Loucy (cell line): ENCODE results near the gene ZBTB48.

Experiments
- H2AFZ ChIP-seq: fragments of 200-600 bp; sonication (generic); 2 replicates; pipeline ENCODE4 v1.6.0; 2016; ENCODE audit warnings: antibody characterized with exemption, mild to moderate bottlenecking, low read length, moderate library complexity
- H3F3A ChIP-seq: fragments of 200-600 bp; 2 replicates; pipeline ENCODE4 v1.6.0; 2016; ENCODE audit warnings: antibody characterized with exemption, low read depth, mild to moderate bottlenecking
- H3K27me3 ChIP-seq: fragments of 200-600 bp; sonication (generic); 2 replicates; pipeline ENCODE4 v1.6.1; 2014; ENCODE audit warnings: low read length, mild to moderate bottlenecking; ENCODE audit not compliant: insufficient read depth, poor library complexity, severe bottlenecking
- H3K36me3 ChIP-seq: fragments of 200-600 bp; sonication (generic); 2 replicates; pipeline ENCODE4 v1.6.1; 2016; ENCODE audit warnings: low read length; ENCODE audit not compliant: insufficient read depth
- H3K4me1 ChIP-seq: fragments of 200-600 bp; sonication (generic); 2 replicates; pipeline ENCODE4 v1.5.1; 2014; ENCODE audit warnings: low read length, mild to moderate bottlenecking; ENCODE audit not compliant: insufficient read depth, poor library complexity, severe bottlenecking
- H3K4me2 ChIP-seq: fragments of 200-600 bp; sonication (generic); 2 replicates; pipeline ENCODE4 v1.6.0; 2014; ENCODE audit warnings: antibody characterized with exemption, low read length, low read depth, mild to moderate bottlenecking; ENCODE audit not compliant: poor library complexity, severe bottlenecking
- H3K4me3 ChIP-seq: fragments of 200-600 bp; sonication (generic); 2 replicates; pipeline ENCODE4 v1.5.1; 2014; ENCODE audit warnings: low read length, mild to moderate bottlenecking, mixed read lengths; ENCODE audit not compliant: poor library complexity, severe bottlenecking
- H3K79me2 ChIP-seq: fragments of 200-600 bp; sonication (generic); 2 replicates; pipeline ENCODE4 v1.6.1; 2014; ENCODE audit warnings: low read length; ENCODE audit not compliant: insufficient read depth
- H3K9ac ChIP-seq: fragments of 200-600 bp; sonication (generic); 2 replicates; pipeline ENCODE4 v1.6.0; 2014; ENCODE audit warnings: mild to moderate bottlenecking, low read depth, low read length, moderate library complexity; ENCODE audit not compliant: poor library complexity, severe bottlenecking
- H3K9me2 ChIP-seq: fragments of 200-600 bp; sonication (generic); replicated peaks from 2 replicates; pipeline ENCODE4 v1.6.1; 2016; ENCODE audit warnings: low read depth, low read length, mixed read lengths
- H3K9me3 ChIP-seq: fragments of 200-600 bp; sonication (generic); 2 replicates; pipeline ENCODE4 v1.6.1; 2014; ENCODE audit warnings: mild to moderate bottlenecking, antibody characterized with exemption, low read length, low read depth; ENCODE audit not compliant: insufficient read depth
- H4K20me1 ChIP-seq: fragments of 200-600 bp; sonication (generic); 2 replicates; pipeline ENCODE4 v1.6.0; 2014; ENCODE audit warnings: antibody characterized with exemption, low read length, mild to moderate bottlenecking; ENCODE audit not compliant: insufficient read depth, poor library complexity, severe bottlenecking
- EZH2phosphoT487 ChIP-seq: fragments of 200-600 bp; IDR thresholded peaks from 2 replicates; pipeline ENCODE4 v1.6.1; 2018; ENCODE audit warnings: antibody characterized with exemption, mild to moderate bottlenecking, moderate library complexity, borderline replicate concordance
- TF ChIP-seq, protein P1 (sequence below): fragments of 200-600 bp; sonication (generic); conservative IDR thresholded peaks from 2 replicates; pipeline ENCODE4 v1.5.1; 2014; ENCODE audit warnings: mild to moderate bottlenecking, antibody characterized with exemption, low read length

The ZBTB48 gene

DNA sequence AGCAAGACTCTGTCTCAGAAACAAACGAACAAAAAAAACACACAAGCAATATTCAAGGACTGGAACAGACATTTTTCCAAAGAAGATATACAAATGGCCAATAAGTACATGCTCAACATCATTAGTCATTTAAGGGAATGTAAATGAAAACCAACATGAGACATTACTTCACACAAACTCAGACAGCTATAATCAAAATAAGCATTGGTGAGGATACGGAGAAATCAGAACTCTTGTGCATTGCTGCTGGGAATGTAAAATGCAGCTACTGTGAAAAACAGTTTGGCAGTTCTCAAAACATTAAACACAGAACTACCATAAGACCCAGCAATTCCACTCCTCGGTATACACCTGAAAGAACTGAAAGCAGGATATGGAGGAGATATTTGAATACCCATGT is 40.8 kb upstream of the ZBTB48 start:
- Histone ChIP-seq H4K20me1 (peaks cover 5% of the 10 kb centered on the region), H3K36me3 (peaks cover 30% of the 10 kb centered on the region; the same call in 1 of the 2 replicates), H3K79me2 (no peaks in the 10 kb centered on the region), H3K4me2 (no peak overlapping the region), H3K9me2 (no peaks in the 10 kb centered on the region), H3K9ac (no peak overlapping the region), H3K4me3 (no peak overlapping the region), H2AFZ (no peak overlapping the region), H3K9me3 (no peaks in the 10 kb centered on the region), H3F3A (no peaks in the 10 kb centered on the region), H3K27me3 (no peaks in the 10 kb centered on the region), H3K4me1 (no peaks in the 10 kb centered on the region)
- TF ChIP-seq, protein P1, sequence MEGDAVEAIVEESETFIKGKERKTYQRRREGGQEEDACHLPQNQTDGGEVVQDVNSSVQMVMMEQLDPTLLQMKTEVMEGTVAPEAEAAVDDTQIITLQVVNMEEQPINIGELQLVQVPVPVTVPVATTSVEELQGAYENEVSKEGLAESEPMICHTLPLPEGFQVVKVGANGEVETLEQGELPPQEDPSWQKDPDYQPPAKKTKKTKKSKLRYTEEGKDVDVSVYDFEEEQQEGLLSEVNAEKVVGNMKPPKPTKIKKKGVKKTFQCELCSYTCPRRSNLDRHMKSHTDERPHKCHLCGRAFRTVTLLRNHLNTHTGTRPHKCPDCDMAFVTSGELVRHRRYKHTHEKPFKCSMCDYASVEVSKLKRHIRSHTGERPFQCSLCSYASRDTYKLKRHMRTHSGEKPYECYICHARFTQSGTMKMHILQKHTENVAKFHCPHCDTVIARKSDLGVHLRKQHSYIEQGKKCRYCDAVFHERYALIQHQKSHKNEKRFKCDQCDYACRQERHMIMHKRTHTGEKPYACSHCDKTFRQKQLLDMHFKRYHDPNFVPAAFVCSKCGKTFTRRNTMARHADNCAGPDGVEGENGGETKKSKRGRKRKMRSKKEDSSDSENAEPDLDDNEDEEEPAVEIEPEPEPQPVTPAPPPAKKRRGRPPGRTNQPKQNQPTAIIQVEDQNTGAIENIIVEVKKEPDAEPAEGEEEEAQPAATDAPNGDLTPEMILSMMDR = no peak

DNA sequence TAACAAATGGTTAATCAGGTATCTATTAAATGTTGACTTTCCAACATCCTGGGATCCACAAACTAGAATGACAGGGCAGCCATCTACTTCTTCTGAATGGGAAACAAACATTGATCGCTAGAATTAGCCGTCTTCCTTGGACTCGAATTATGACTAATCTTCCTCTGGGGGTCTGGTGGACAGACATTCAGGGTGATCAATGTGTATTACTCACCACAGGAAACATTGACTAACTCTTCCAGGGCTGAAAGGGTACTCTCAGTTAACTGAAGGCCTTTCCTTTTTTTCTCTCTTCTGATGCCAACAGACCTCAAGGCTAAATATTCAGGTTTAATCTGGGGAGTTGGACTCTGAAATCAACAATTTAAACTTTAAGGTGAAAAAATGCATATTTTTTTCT is 35.0 kb upstream of the ZBTB48 start:
- no peak overlapping the region for H3K4me3 ChIP-seq
- H4K20me1 ChIP-seq = no peaks in the 10 kb centered on the region
- no peak overlapping the region for H3K4me2 ChIP-seq
- H3F3A ChIP-seq = no peaks in the 10 kb centered on the region
- H2AFZ ChIP-seq = no peak overlapping the region
- no peaks in the 10 kb centered on the region for H3K4me1 ChIP-seq
- peaks cover 57% of the 10 kb centered on the region for H3K36me3 ChIP-seq
- no peaks in the 10 kb centered on the region for H3K27me3 ChIP-seq
- no peaks in the 10 kb centered on the region for H3K9me2 ChIP-seq
- H3K79me2 ChIP-seq = no peaks in the 10 kb centered on the region
- H3K9ac ChIP-seq = no peak overlapping the region
- H3K9me3 ChIP-seq = no peaks in the 10 kb centered on the region
- TF ChIP-seq EZH2phosphoT487 = no peak
- TF ChIP-seq, protein P1 = no peak

DNA sequence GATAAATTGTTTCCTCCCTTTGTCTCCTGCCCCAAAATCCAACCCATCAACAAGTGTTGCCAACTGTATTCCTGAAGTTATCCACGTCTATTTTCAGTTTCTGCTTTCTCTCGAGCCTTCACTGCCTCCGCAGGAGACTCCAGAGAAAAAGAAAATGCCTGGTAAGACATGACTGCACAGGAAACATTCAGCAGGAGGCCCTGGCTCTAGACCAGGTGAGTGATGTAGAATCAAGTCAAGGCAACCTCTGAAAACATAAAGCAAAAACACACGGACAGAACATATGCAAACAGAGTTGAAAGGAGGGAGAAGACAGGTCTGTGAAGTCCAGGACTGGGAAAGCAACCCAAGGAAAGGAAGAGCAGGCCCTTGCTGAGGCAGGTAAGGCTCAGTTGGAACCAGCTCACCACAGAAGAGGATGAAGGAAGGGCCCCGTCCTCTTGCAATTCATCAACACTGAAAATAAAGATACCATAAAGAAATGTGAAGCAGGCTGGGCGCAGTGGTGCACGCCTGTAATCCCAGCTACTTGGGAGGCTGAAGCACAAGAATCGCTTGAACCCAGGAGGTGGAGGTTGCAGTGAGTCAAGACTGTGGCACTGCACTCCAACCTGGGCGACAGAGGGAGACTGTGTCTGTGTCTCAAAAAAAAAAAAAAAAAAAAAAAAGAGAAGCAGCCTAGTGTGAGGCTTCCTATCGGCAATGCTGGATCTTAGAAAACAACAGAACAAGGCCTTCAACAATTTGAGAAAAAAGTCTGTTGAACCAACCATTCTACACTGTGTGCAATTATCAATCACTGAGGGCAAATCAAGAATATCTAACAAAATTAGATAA is 34.3 kb upstream of the ZBTB48 start:
- Histone ChIP-seq H3K4me1 (no peaks in the 10 kb centered on the region), H3K27me3 (no peaks in the 10 kb centered on the region), H3K4me3 (no peak overlapping the region), H3F3A (no peaks in the 10 kb centered on the region), H3K4me2 (no peak overlapping the region), H3K36me3 (peaks cover 63% of the 10 kb centered on the region), H2AFZ (no peak overlapping the region), H3K9me2 (no peaks in the 10 kb centered on the region), H4K20me1 (no peaks in the 10 kb centered on the region), H3K9me3 (no peaks in the 10 kb centered on the region), H3K9ac (no peak overlapping the region), H3K79me2 (peaks cover 3% of the 10 kb centered on the region; the same call in 1 of the 2 replicates)
- no peak for TF ChIP-seq EZH2phosphoT487
- TF ChIP-seq, protein P1 = no peak
